DMS114 treated with DMSO at 0.1 percent for 48 hours (cell line): Measurements from ENCODE around the gene NUDT6.
"Not testable (repeated sequence)": the region's sequence is repeated elsewhere in the genome, so short reads cannot be mapped to it uniquely, and the experiment has no call there.

Experiments
- DNase-seq: peaks from one replicate; lab custom pipeline; 2025; ENCODE audit not compliant: unreplicated experiment; lab: John Stamatoyannopoulos, UW

NUDT6 gene

GRCh38 chr4:122921971-122922876 lies at the start of gene NUDT6:
Gene NUDT6, minus strand, starts transcription at chr4:122922597. Its CDS starts 25 bp downstream, at chr4:122922572.
- peak; percentile 35 for DNase-seq

- no peak for DNase-seq
These were observed 45.9 kb upstream of the NUDT6 start for GRCh38 chr4:122968227-122968812.

GRCh38 chr4:122967231-122967630 lies 44.8 kb upstream of the NUDT6 start:
- DNase-seq = no peak

- no peak for DNase-seq
These were observed 43.8 kb upstream of the NUDT6 start for GRCh38 chr4:122966201-122966600.

- no peak for DNase-seq
These were observed 40.8 kb upstream of the NUDT6 start for GRCh38 chr4:122963216-122963615.

GRCh38 chr4:122960611-122961000 lies 38.2 kb upstream of the NUDT6 start:
- DNase-seq = no peak

- DNase-seq = no peak
These were observed 37.7 kb upstream of the NUDT6 start for GRCh38 chr4:122959981-122960610.

- no peak for DNase-seq
These were observed 37.0 kb upstream of the NUDT6 start for GRCh38 chr4:122959441-122959840.

- DNase-seq = no peak
These were observed 36.1 kb upstream of the NUDT6 start for GRCh38 chr4:122958505-122958904.

GRCh38 chr4:122953924-122954323 lies 31.5 kb upstream of the NUDT6 start:
- DNase-seq = no peak

- no peak for DNase-seq
These were observed 29.6 kb upstream of the NUDT6 start for GRCh38 chr4:122952028-122952427.

- DNase-seq = no peak
These were observed 26.3 kb upstream of the NUDT6 start for GRCh38 chr4:122948671-122949070.

GRCh38 chr4:122946142-122946541 lies 23.7 kb upstream of the NUDT6 start:
- DNase-seq = no peak

- DNase-seq = not testable (repeated sequence)
These were observed 22.7 kb upstream of the NUDT6 start for GRCh38 chr4:122945136-122945535.

GRCh38 chr4:122932763-122933162 lies 10.4 kb upstream of the NUDT6 start:
- no peak for DNase-seq

- DNase-seq = no peak
These were observed 8.5 kb upstream of the NUDT6 start for GRCh38 chr4:122930862-122931261.

- no peak for DNase-seq
These were observed 6.5 kb upstream of the NUDT6 start for GRCh38 chr4:122928930-122929329.

- peak; percentile 78 for DNase-seq
These were observed 597 bp upstream of the NUDT6 start for GRCh38 chr4:122922877-122923511.

- no peak for DNase-seq
These were observed 1.1 kb downstream of the NUDT6 start for GRCh38 chr4:122921300-122921699.

- no peak for DNase-seq
These were observed 1.9 kb downstream of the NUDT6 start for GRCh38 chr4:122920473-122920872.

- no peak for DNase-seq
These were observed 4.7 kb downstream of the NUDT6 start for GRCh38 chr4:122917731-122918130.
